Thyroid gland (tissue), 4 donors: ENCODE data around the gene CLRN3. TPM values are rescaled to one million over a fixed set of nuclear protein-coding genes. Genes with fewer than 3 reads are reported as not detected.

Experiments used
- DNase-seq, 2 donors: peaks; one replicate each; pipeline ENCODE4 v3.0.0-alpha.2; 2019
- H3K27ac ChIP-seq, 3 donors: fragments of 200-600 bp; sonication (generic); 1 replicate in 2 of 3; 2 replicates in 1 of 3; pipeline ENCODE4 v1.5.1; 2016 to 2019; ENCODE audit warnings: mild to moderate bottlenecking in 1 of 3, moderate library complexity in 1 of 3
- H3K27me3 ChIP-seq: fragments of 200-600 bp; sonication (generic); one replicate; pipeline ENCODE4 v1.5.1; 2019
- H3K36me3 ChIP-seq, 2 donors: fragments of 200-600 bp; sonication (generic); one replicate each; pipeline ENCODE4 v1.5.1; 2016 to 2019
- H3K4me1 ChIP-seq, 2 donors: fragments of 200-600 bp; sonication (generic); one replicate each; pipeline ENCODE4 v1.5.1; 2017 to 2019
- H3K4me3 ChIP-seq, 3 donors: fragments of 200-600 bp; sonication (generic); replicated peaks in 1 of 3; 1 replicate in 2 of 3; 2 replicates in 1 of 3; pipeline ENCODE4 v1.5.1; 2016; ENCODE audit warnings: mild to moderate bottlenecking in 1 of 3
- H3K9me3 ChIP-seq: fragments of 200-600 bp; sonication (generic); one replicate; pipeline ENCODE4 v1.5.1; 2017
- CTCF ChIP-seq, 6 experiments: fragments of 200-600 bp in 3 of 6; fragments of 450-650 bp in 3 of 6; sonication (generic) in 3 of 6; IDR thresholded peaks; one replicate each; pipeline ENCODE4 v1.5.1; 2016 to 2019; ENCODE audit warnings: antibody characterized with exemption in 6 of 6, mild to moderate bottlenecking in 2 of 6, inconsistent platforms in 1 of 6, moderate library complexity in 1 of 6
- POLR2A ChIP-seq, 2 donors: fragments of 450-650 bp; IDR thresholded peaks; one replicate each; pipeline ENCODE4 v1.6.1; 2017; ENCODE audit warnings: antibody characterized with exemption in 2 of 2, mild to moderate bottlenecking in 2 of 2, moderate library complexity in 1 of 2
- WGBS, 2 donors: methylation state at CpG; one replicate each; pipeline ENCODE4 v1.1.5; 2017; 5-methylcytosine and 5-hydroxymethylcytosine counted together
- intact Hi-C: fragments of 100-400 bp; cut with DNase I; formaldehyde crosslinking; loops from one replicate; pipeline ENCODE4 v1.15.1; 2023
- total RNA-seq, 4 donors: library from RNA; depleted of rRNA; stranded (reverse); fragments of >200 nt; gene quantifications; one replicate each; pipeline ENCODE4 v1.2.3, GENCODE V29; 2016

The CLRN3 gene
- total RNA-seq, 4 donors from 2014 or later = not detected

- peak in 1 of 2 donors; percentile 11 for DNase-seq
- WGBS, 2 donors = 68 to 69% methylated on average over 12 to 13 of the region's 13 CpGs
- TF ChIP-seq POLR2A (IDR thresholded peaks at IDR 0.05) (no peak), CTCF (IDR thresholded peaks at IDR 0.05) (no peak)
- Histone ChIP-seq H3K27ac (peak overlapping the region in 1 of 3 donors; percentile 70), H3K36me3 (no peaks in the 10 kb centered on the region), H3K4me1 (peaks cover 3 to 9% of the 10 kb centered on the region in 2 donors), H3K9me3 (no peaks in the 10 kb centered on the region), H3K4me3 (peak overlapping the region in 1 of 3 donors; percentile 44), H3K27me3 (no peaks in the 10 kb centered on the region)
- intact Hi-C loops = no loop called here
Measured at GRCh38 chr10:127908106-127908958, 15.6 kb upstream of the CLRN3 start.

GRCh38 chr10:127907411-127908105 lies 14.8 kb upstream of the CLRN3 start:
- peak overlapping the region in 1 of 3 donors; percentile 44 for H3K4me3 ChIP-seq
- no peaks in the 10 kb centered on the region for H3K36me3 ChIP-seq
- peak; percentile 8 to 26 for DNase-seq
- peaks cover 3 to 9% of the 10 kb centered on the region in 2 donors for H3K4me1 ChIP-seq
- H3K9me3 ChIP-seq = no peaks in the 10 kb centered on the region
- intact Hi-C loops = no loop called here
- TF ChIP-seq CTCF (IDR thresholded peaks at IDR 0.05) (no peak), POLR2A (IDR thresholded peaks at IDR 0.05) (no peak)
- H3K27me3 ChIP-seq = no peaks in the 10 kb centered on the region
- WGBS, 2 donors = 5 to 18% methylated on average over 11 to 18 of the region's 65 CpGs
- H3K27ac ChIP-seq = peak overlapping the region in 2 of 3 donors; percentile 70 to 72

- Histone ChIP-seq H3K27ac (peak within 1 kb of the TSS in 2 of 3 donors; percentile 70 to 72), H3K4me1 (peaks cover 3 to 9% of the 10 kb centered on the region in 2 donors), H3K9me3 (no peaks in the 10 kb centered on the region), H3K27me3 (no peaks in the 10 kb centered on the region), H3K36me3 (no peaks in the 10 kb centered on the region), H3K4me3 (peak within 1 kb of the TSS in 1 of 3 donors; percentile 44)
- DNase-seq = peak; percentile 52 to 53
- no peak for TF ChIP-seq POLR2A (IDR thresholded peaks at IDR 0.05)
- TF ChIP-seq CTCF (IDR thresholded peaks at IDR 0.05) = peak; percentile 12 to 95 (median 54)
- intact Hi-C loops = loop anchor here (1.0 kb wide), 1 partner anchor 105 kb away; no protein-coding TSS in a partner anchor
- 63 to 67% methylated on average over 9 of the region's 78 CpGs for WGBS, 2 donors
Measured at GRCh38 chr10:127906548-127907377, 14.0 kb upstream of the CLRN3 start, which contains the start of gene PTPRE. PTPRE (plus strand) TSS chr10:127907103; CDS start chr10:128040882, 133,779 bp downstream.

GRCh38 chr10:127905848-127906261 lies 13.1 kb upstream of the CLRN3 start:
- DNase-seq = no peak
- no peaks in the 10 kb centered on the region for H3K36me3 ChIP-seq
- H3K27ac ChIP-seq = no peak overlapping the region
- 89% methylated on average over 10 of the region's 10 CpGs for WGBS, 2 donors
- H3K4me3 ChIP-seq = no peak overlapping the region
- intact Hi-C loops = loop anchor here (1.0 kb wide), 1 partner anchor 105 kb away; no protein-coding TSS in a partner anchor
- no peaks in the 10 kb centered on the region for H3K9me3 ChIP-seq
- no peak for TF ChIP-seq CTCF (IDR thresholded peaks at IDR 0.05)
- H3K27me3 ChIP-seq = no peaks in the 10 kb centered on the region
- H3K4me1 ChIP-seq = peaks cover 3 to 9% of the 10 kb centered on the region in 2 donors
